ENCODE measurements around the gene RGS10. TPM values are rescaled to one million over a fixed set of nuclear protein-coding genes. Genes with fewer than 3 reads are reported as not detected.

RGS10 gene
- polyA plus RNA-seq, 3 donors = 57.1 to 87.2 (median 75.8) TPM

- H2AFZ ChIP-seq (ENCODE audit: insufficient read depth, low read depth, low read length, poor library complexity, severe bottlenecking) = no peak overlapping the region
- intact Hi-C loops (cut with micrococcal nuclease) = no loop called here
- no peak overlapping the region for H3K27ac ChIP-seq (ENCODE audit: low read depth in 1 of 2, low read length in 2 of 2)
- H4K20me1 ChIP-seq (ENCODE audit: insufficient read depth, low read length) = no peaks in the 10 kb centered on the region
- no peaks in the 10 kb centered on the region for H3K4me1 ChIP-seq (ENCODE audit: control insufficient read depth in 1 of 2, insufficient read depth in 2 of 2, low read length in 2 of 2)
- Mint-ChIP-seq H3K4me1 (no peaks in the 10 kb centered on the region), H3K27me3 (ENCODE audit: low read depth in 3 of 3) (peaks cover 0 to 1% (median 0%) of the 10 kb centered on the region in 3 donors), H3K36me3 (peaks cover 60 to 76% of the 10 kb centered on the region in 2 donors), H3K4me3 (no peak overlapping the region), H3K9me3 (peaks cover 0 to 2% (median 0%) of the 10 kb centered on the region in 7 donors), H3K27ac (peak overlapping the region in 3 of 7 donors; percentile 40 to 61 (median 55))
- TF ChIP-seq, protein P1, sequence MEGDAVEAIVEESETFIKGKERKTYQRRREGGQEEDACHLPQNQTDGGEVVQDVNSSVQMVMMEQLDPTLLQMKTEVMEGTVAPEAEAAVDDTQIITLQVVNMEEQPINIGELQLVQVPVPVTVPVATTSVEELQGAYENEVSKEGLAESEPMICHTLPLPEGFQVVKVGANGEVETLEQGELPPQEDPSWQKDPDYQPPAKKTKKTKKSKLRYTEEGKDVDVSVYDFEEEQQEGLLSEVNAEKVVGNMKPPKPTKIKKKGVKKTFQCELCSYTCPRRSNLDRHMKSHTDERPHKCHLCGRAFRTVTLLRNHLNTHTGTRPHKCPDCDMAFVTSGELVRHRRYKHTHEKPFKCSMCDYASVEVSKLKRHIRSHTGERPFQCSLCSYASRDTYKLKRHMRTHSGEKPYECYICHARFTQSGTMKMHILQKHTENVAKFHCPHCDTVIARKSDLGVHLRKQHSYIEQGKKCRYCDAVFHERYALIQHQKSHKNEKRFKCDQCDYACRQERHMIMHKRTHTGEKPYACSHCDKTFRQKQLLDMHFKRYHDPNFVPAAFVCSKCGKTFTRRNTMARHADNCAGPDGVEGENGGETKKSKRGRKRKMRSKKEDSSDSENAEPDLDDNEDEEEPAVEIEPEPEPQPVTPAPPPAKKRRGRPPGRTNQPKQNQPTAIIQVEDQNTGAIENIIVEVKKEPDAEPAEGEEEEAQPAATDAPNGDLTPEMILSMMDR (IDR thresholded peaks at IDR 0.05) = no peak
- H3K36me3 ChIP-seq (replicated peaks in 1 of 2; ENCODE audit: control insufficient read depth in 1 of 2, insufficient read depth in 2 of 2, low read length in 2 of 2) = peaks cover 76 to 87% of the 10 kb centered on the region in 2 donors
- no peak overlapping the region for H3K4me2 ChIP-seq (replicated peaks; ENCODE audit: extremely low read depth, low read length, poor library complexity, severe bottlenecking)
- no peaks in the 10 kb centered on the region for H3K27me3 ChIP-seq (ENCODE audit: control insufficient read depth in 2 of 2, insufficient read depth in 2 of 2, low read length in 2 of 2)
- 20% methylated on average over 1 of the region's 5 CpGs for WGBS (ENCODE audit: insufficient coverage)
- H3K9ac ChIP-seq (ENCODE audit: insufficient read depth, low read length, poor library complexity, severe bottlenecking) = no peak overlapping the region
- H3K9me3 ChIP-seq (replicated peaks in 1 of 2; ENCODE audit: control insufficient read depth in 1 of 2, insufficient read depth in 1 of 2, low read length in 2 of 2) = no peaks in the 10 kb centered on the region
- H3K4me3 ChIP-seq (replicated peaks in 1 of 3; ENCODE audit: low read depth in 2 of 3, low read length in 3 of 3) = no peak overlapping the region
- no peak for DNase-seq
- peaks cover 7% of the 10 kb centered on the region for H3K79me2 ChIP-seq (ENCODE audit: insufficient read depth, low read length)
Observed at GRCh38 chr10:119575506-119575905, 33.0 kb upstream of the RGS10 start.

DNA sequence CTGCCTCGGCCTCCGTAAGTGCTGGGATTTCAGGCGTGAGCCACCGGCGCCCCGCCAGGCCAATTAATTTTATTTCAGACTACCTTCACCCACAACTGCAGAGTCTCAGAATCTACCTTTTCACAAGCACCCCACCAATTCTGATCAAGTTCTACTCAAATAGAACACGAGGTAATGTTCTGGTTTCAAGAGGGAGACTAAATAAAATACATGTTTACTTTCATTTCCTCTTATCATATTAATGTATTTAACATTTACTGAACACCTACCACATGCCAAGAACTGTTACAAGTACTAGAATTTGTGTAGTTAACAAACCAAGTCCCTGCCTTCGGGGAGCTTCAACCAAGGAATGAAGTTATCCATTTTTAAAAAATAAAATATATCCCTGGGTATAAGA is 25.5 kb upstream of the RGS10 start:
- H3K4me1 Mint-ChIP-seq = peaks cover 2% of the 10 kb centered on the region
- TF ChIP-seq, protein P1 (IDR thresholded peaks at IDR 0.05) = no peak
- no peak overlapping the region for H3K27ac Mint-ChIP-seq

More for the DNA sequence above, 25.5 kb upstream of the RGS10 start:
- Histone ChIP-seq H3K9me3 (replicated peaks in 1 of 2; ENCODE audit: control insufficient read depth in 1 of 2, insufficient read depth in 1 of 2, low read length in 2 of 2) (no peaks in the 10 kb centered on the region), H4K20me1 (ENCODE audit: insufficient read depth, low read length) (no peaks in the 10 kb centered on the region), H3K4me3 (replicated peaks in 1 of 3; ENCODE audit: low read depth in 2 of 3, low read length in 3 of 3) (no peak overlapping the region), H2AFZ (ENCODE audit: insufficient read depth, low read depth, low read length, poor library complexity, severe bottlenecking) (no peak overlapping the region), H3K79me2 (ENCODE audit: insufficient read depth, low read length) (no peaks in the 10 kb centered on the region), H3K9ac (ENCODE audit: insufficient read depth, low read length, poor library complexity, severe bottlenecking) (no peak overlapping the region), H3K27ac (ENCODE audit: low read depth in 1 of 2, low read length in 2 of 2) (no peak overlapping the region), H3K4me2 (replicated peaks; ENCODE audit: extremely low read depth, low read length, poor library complexity, severe bottlenecking) (no peak overlapping the region), H3K36me3 (replicated peaks in 1 of 2; ENCODE audit: control insufficient read depth in 1 of 2, insufficient read depth in 2 of 2, low read length in 2 of 2) (peaks cover 4 to 11% of the 10 kb centered on the region in 2 donors), H3K4me1 (ENCODE audit: control insufficient read depth in 1 of 2, insufficient read depth in 2 of 2, low read length in 2 of 2) (no peaks in the 10 kb centered on the region), H3K27me3 (ENCODE audit: control insufficient read depth in 2 of 2, insufficient read depth in 2 of 2, low read length in 2 of 2) (no peaks in the 10 kb centered on the region)
- WGBS (ENCODE audit: insufficient coverage) = 93% methylated on average over 3 of the region's 8 CpGs
- peaks cover 0 to 1% (median 0%) of the 10 kb centered on the region in 7 donors for H3K9me3 Mint-ChIP-seq
- intact Hi-C loops (cut with micrococcal nuclease) = no loop called here
- H3K4me3 Mint-ChIP-seq = no peak overlapping the region
- H3K27me3 Mint-ChIP-seq (ENCODE audit: low read depth in 3 of 3) = peaks cover 1 to 3% (median 2%) of the 10 kb centered on the region in 3 donors
- DNase-seq = no peak
- H3K36me3 Mint-ChIP-seq = peaks cover 5 to 14% of the 10 kb centered on the region in 2 donors
